ENCODE measurements around the gene HS3ST3B1. TPM values are rescaled to one million over a fixed set of nuclear protein-coding genes. Genes with fewer than 3 reads are reported as not detected.

HS3ST3B1 gene
- total and polyA plus RNA-seq, 2 experiments from 2014 or later = 8.1 to 17.7 TPM

- TF ChIP-seq ZNF462 (CRISPR knock-in tag; IDR thresholded peaks at IDR 0.05) (no peak), ZNF114 (CRISPR knock-in tag; IDR thresholded peaks at IDR 0.05) (no peak), NANOG (IDR thresholded peaks at IDR 0.05; ENCODE audit: borderline replicate concordance) (no peak), EZH2phosphoT487 (IDR thresholded peaks at IDR 0.05; ENCODE audit: unreplicated experiment) (no peak)
These were observed 6.7 kb downstream of the HS3ST3B1 start (continued) for GRCh38 chr17:14307560-14308024.

GRCh38 chr17:14308636-14308964 is 7.7 kb downstream of the HS3ST3B1 start:
- Histone ChIP-seq H3K27ac (ENCODE audit: low read depth) (peak overlapping the region; percentile 70), H3K36me3 (ENCODE audit: insufficient read depth) (no peaks in the 10 kb centered on the region), H2AFZ (0 out of 2 replicates have a peak overlapping the region, but pooled peaks have one; percentile 30), H3K27me3 (ENCODE audit: insufficient read depth) (peaks cover 31% of the 10 kb centered on the region), H3F3A (replicated peaks; ENCODE audit: low read depth) (peaks cover 4% of the 10 kb centered on the region; the same call in 1 of the 2 replicates), H3K4me2 (peak overlapping the region; percentile 85), H3K79me2 (replicated peaks; ENCODE audit: insufficient read depth) (peaks cover 59% of the 10 kb centered on the region), H4K20me1 (replicated peaks; ENCODE audit: insufficient read depth) (peaks cover 11% of the 10 kb centered on the region; the same call in 1 of the 2 replicates), H3K9me2 (ENCODE audit: insufficient read depth) (no peaks in the 10 kb centered on the region), H3K4me3 (peak overlapping the region; percentile 55), H3K4me1 (ENCODE audit: insufficient read depth) (peaks cover 74% of the 10 kb centered on the region)
- DNase-seq (ENCODE audit: low spot score) (no peak), ATAC-seq (no peak)
- Mint-ChIP-seq H3K4me1 (peaks cover 73% of the 10 kb centered on the region), H3K9me3 (no peaks in the 10 kb centered on the region), H3K36me3 (ENCODE audit: low read depth) (peaks cover 10% of the 10 kb centered on the region), H3K4me3 (peak overlapping the region; percentile 78), H3K27me3 (ENCODE audit: insufficient read depth, low read depth, poor library complexity) (peaks cover 26% of the 10 kb centered on the region), H3K27ac (peak overlapping the region; percentile 88)
- TF ChIP-seq EZH2 (IDR thresholded peaks at IDR 0.05; ENCODE audit: low read depth, unreplicated experiment) = peak; percentile 31
- no peak for TF ChIP-seq ZNF114 (CRISPR knock-in tag; IDR thresholded peaks at IDR 0.05)
